Gastrocnemius medialis (tissue), 4 donors: Measurements from ENCODE around the gene NQO2. TPM values are rescaled to one million over a fixed set of nuclear protein-coding genes. Genes with fewer than 3 reads are reported as not detected.

Source experiments
- ATAC-seq, 2 donors: fragments of 150-250 bp; one replicate each; pipeline ENCODE4 v1.9.1; 2016
- DNase-seq, 2 donors: peaks; one replicate each; pipeline ENCODE4 v3.0.0-alpha.2; 2019
- H3K27ac ChIP-seq, 4 donors: fragments of 200-600 bp; sonication (generic); 1 replicate in 1 of 4; 2 replicates in 3 of 4; pipeline ENCODE4 v1.5.1; 2016 to 2018; ENCODE audit warnings: mild to moderate bottlenecking in 2 of 4, moderate library complexity in 1 of 4
- H3K27me3 ChIP-seq, 3 donors: fragments of 200-600 bp; sonication (generic) in 2 of 3; 1 replicate in 1 of 3; 2 replicates in 2 of 3; pipeline versions ENCODE4 v1.5.1 to v1.6.0; 2016 to 2019; ENCODE audit warnings: mild to moderate bottlenecking in 1 of 3, moderate library complexity in 1 of 3
- H3K36me3 ChIP-seq, 2 donors: fragments of 200-600 bp; sonication (generic) in 1 of 2; one replicate each; pipeline ENCODE4 v1.5.1; 2017 to 2018
- H3K4me1 ChIP-seq, 2 donors: fragments of 200-600 bp; sonication (generic) in 1 of 2; one replicate each; pipeline ENCODE4 v1.5.1; 2016 to 2017; ENCODE audit warnings: mild to moderate bottlenecking in 2 of 2
- H3K4me3 ChIP-seq, 4 donors: fragments of 200-600 bp; sonication (generic) in 3 of 4; 1 replicate in 1 of 4; 2 replicates in 3 of 4; pipeline ENCODE4 v1.5.1; 2016 to 2019; ENCODE audit warnings: mild to moderate bottlenecking in 2 of 4
- H3K9me3 ChIP-seq, 3 donors: fragments of 200-600 bp; sonication (generic) in 2 of 3; 1 replicate in 1 of 3; 2 replicates in 2 of 3; pipeline ENCODE4 v1.5.1; 2016 to 2019
- CTCF ChIP-seq, 5 experiments: fragments of 450-650 bp in 3 of 5; fragments of 200-600 bp in 2 of 5; sonication (generic) in 2 of 5; IDR thresholded peaks in 4 of 5; conservative IDR thresholded peaks in 1 of 5; 1 replicate in 4 of 5; 2 replicates in 1 of 5; pipeline ENCODE4 v1.5.1; 2016 to 2019; ENCODE audit warnings: antibody characterized with exemption in 5 of 5, mild to moderate bottlenecking in 3 of 5, moderate library complexity in 3 of 5
- POLR2A ChIP-seq, 2 donors: fragments of 450-650 bp; IDR thresholded peaks; one replicate each; pipeline ENCODE4 v1.6.1; 2017; ENCODE audit warnings: antibody characterized with exemption in 2 of 2, mild to moderate bottlenecking in 2 of 2, moderate library complexity in 2 of 2
- in situ Hi-C, 4 donors: fragments of 200-750 bp; cut with MboI; loops; one replicate each; pipeline versions ENCODE4 v1.15.0 to v1.8.0; 2017; ENCODE audit warnings: low sequenced_read_pairs in 4 of 4
- intact Hi-C: fragments of 100-400 bp; cut with DNase I; formaldehyde crosslinking; loops from one replicate; pipeline ENCODE4 v1.15.1; 2023; ENCODE audit warnings: low total_unique reads
- total RNA-seq, 4 donors: library from RNA; depleted of rRNA; stranded (reverse); fragments of >200 nt; gene quantifications; one replicate each; pipeline versions ENCODE4 v1.1.0 to v1.2.3, GENCODE V29; 2016

Gene NQO2
- total RNA-seq, 4 donors from 2014 or later = 46.7 to 94.5 (median 60.3) TPM

GRCh38 chr6:2973676-2974075 lies 26.0 kb upstream of the NQO2 start:
- H3K4me3 ChIP-seq = no peak overlapping the region
- in situ Hi-C loops = no loop called here
- ATAC-seq (no peak), DNase-seq (no peak)
- H3K4me1 ChIP-seq = peaks cover 14 to 19% of the 10 kb centered on the region in 2 donors
- intact Hi-C loops = no loop called here
- TF ChIP-seq CTCF (IDR thresholded peaks at IDR 0.05 in 4 of 5, conservative IDR thresholded peaks at IDR 0.05 in 1 of 5) (no peak), POLR2A (IDR thresholded peaks at IDR 0.05) (no peak)
- H3K27me3 ChIP-seq = no peaks in the 10 kb centered on the region
- no peaks in the 10 kb centered on the region for H3K9me3 ChIP-seq
- H3K27ac ChIP-seq = no peak overlapping the region
- H3K36me3 ChIP-seq = no peaks in the 10 kb centered on the region

DNA sequence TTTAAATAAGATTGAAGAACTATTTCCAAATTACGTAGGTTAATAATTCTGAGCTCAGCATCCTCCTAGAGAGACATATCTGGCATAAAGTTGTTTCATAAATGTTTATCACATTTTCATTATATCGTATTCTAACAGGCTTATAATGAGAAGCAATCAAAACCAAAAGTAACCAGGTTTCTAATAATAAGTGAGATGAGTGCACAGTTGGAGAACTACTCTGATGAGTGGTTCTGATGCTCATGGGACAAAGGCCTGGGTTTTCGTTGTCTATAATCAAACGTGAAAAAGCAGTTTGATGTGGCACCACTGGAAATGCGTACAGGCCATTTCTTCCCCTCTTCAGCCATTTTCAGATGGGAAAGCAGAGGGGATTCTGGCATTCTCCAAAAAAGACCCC lies 23.6 kb upstream of the NQO2 start:
- in situ Hi-C loops = loop anchor here in 1 of 4 donors (25.0 kb wide), 1 partner anchor 286 kb away; the partner anchor contains the start of gene PSMG4

DNA sequence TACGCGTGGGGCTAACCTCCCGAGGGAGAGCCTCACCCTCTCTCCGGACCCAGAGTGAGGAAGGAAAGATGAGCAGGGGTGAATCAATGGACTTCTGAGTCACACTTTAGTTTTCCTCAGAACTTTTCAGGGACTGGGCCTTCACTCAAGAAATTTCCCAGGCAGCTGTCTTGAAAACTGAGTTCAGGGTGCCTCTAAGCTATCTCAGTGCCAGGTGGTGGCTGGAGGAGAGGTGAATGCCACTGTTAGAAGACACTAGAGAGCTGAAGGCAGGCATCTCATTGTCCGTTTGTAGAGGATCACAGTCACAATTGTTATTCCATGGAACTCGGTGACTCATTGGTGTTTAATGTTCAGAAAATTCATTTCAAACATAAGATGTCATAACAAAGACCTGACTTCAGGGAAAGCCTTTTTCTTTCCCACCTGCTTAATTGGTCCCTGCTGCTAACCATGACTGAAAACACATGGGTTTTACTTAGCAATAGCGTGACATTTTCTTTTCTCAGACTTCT lies 23.1 kb upstream of the NQO2 start:
- Histone ChIP-seq H3K27me3 (no peaks in the 10 kb centered on the region), H3K4me3 (no peak overlapping the region), H3K4me1 (peaks cover 15 to 28% of the 10 kb centered on the region in 2 donors), H3K36me3 (no peaks in the 10 kb centered on the region), H3K27ac (peak overlapping the region in 3 of 4 donors; percentile 21 to 45 (median 30)), H3K9me3 (no peaks in the 10 kb centered on the region)
- in situ Hi-C loops (loop anchor here in 1 of 4 donors (25.0 kb wide), 1 partner anchor 286 kb away; the partner anchor contains the start of gene PSMG4), intact Hi-C loops (no loop called here)
- DNase-seq (no peak), ATAC-seq (peak; percentile 29 to 50)
- TF ChIP-seq CTCF (IDR thresholded peaks at IDR 0.05 in 4 of 5, conservative IDR thresholded peaks at IDR 0.05 in 1 of 5) (no peak), POLR2A (IDR thresholded peaks at IDR 0.05) (no peak)

More for the DNA sequence above, 23.6 kb upstream of the NQO2 start:
- Histone ChIP-seq H3K4me3 (no peak overlapping the region), H3K9me3 (no peaks in the 10 kb centered on the region), H3K27ac (peak overlapping the region in 2 of 4 donors; percentile 21 to 45), H3K4me1 (peaks cover 12 to 22% of the 10 kb centered on the region in 2 donors), H3K36me3 (no peaks in the 10 kb centered on the region), H3K27me3 (no peaks in the 10 kb centered on the region)
- ATAC-seq (no peak), DNase-seq (no peak)
- intact Hi-C loops = no loop called here
- no peak for TF ChIP-seq CTCF (IDR thresholded peaks at IDR 0.05 in 4 of 5, conservative IDR thresholded peaks at IDR 0.05 in 1 of 5)
- no peak for TF ChIP-seq POLR2A (IDR thresholded peaks at IDR 0.05)

DNA sequence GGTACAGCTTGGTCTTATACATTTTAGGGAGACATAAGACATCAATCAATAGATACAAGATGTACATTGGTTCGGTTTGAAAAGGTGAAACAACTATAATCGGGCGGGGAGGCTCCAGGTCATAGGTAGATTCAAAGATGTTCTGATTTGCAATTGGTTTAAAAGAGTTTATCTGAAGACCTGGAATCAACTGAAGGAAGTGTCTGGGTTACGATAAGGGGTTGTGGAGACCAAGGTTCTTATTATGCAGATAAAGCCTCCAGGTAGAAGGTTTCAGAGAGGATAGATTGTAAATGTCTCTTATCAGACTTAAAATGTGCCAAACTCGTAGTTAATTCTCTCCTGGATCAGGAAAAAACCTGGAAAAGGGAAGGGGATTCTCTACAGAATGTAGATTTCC lies 22.4 kb upstream of the NQO2 start:
- Histone ChIP-seq H3K27ac (no peak overlapping the region), H3K4me1 (peaks cover 13 to 35% of the 10 kb centered on the region in 2 donors), H3K27me3 (no peaks in the 10 kb centered on the region), H3K9me3 (no peaks in the 10 kb centered on the region), H3K4me3 (no peak overlapping the region), H3K36me3 (no peaks in the 10 kb centered on the region)
- ATAC-seq (no peak), DNase-seq (no peak)
- in situ Hi-C loops = loop anchor here in 1 of 4 donors (25.0 kb wide), 1 partner anchor 285 kb away; the partner anchor contains the start of gene PSMG4
- no peak for TF ChIP-seq CTCF (IDR thresholded peaks at IDR 0.05 in 4 of 5, conservative IDR thresholded peaks at IDR 0.05 in 1 of 5)
- TF ChIP-seq POLR2A (IDR thresholded peaks at IDR 0.05) = no peak
- intact Hi-C loops = no loop called here
